GM12892 (cell line): ENCODE data around the gene MKRN2.

Experiments used
- DNase-seq: peaks from one replicate; pipeline ENCODE4 v3.0.0; 2011; ENCODE audit not compliant: insufficient read length
- FAIRE-seq: peaks from 2 replicates; lab custom pipeline; 2011; peaks lifted over from hg19 to GRCh38; lab: Jason Lieb, UNC
- POLR2A ChIP-seq: IDR thresholded peaks from 2 replicates; pipeline ENCODE4 v1.6.1; 2011; ENCODE audit warnings: low read depth, low read length, control low read depth
- POLR2AphosphoS5 ChIP-seq: IDR thresholded peaks from 2 replicates; pipeline ENCODE4 v1.6.1; 2011; ENCODE audit warnings: low read depth, low read length, control low read depth
- TAF1 ChIP-seq: IDR thresholded peaks from 2 replicates; pipeline ENCODE4 v1.6.1; 2011; ENCODE audit warnings: low read depth, mild to moderate bottlenecking, control low read depth, low read length, borderline replicate concordance

The MKRN2 gene

DNA sequence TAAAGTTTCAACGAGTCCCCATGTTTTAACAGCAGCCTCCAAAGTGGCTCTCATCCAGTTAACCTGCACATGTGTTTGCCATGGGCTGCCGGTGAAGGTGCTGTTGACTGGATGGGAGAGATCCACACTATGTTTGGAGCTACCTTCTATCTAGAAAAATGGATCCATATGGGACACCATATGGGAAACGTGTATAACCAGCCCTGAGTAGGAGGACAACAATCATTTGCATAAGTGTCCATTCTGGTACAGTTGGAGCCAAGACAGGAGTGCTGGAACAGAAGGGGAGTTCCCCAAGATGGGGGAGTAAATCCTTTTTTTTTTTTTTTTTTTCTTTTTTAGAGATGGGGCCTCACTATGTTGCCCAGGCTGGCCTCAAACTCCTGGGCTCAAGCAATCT lies 36.6 kb downstream of the MKRN2 start:
- no peak for TF ChIP-seq TAF1
- TF ChIP-seq POLR2A: no peak
- TF ChIP-seq POLR2AphosphoS5: no peak
- FAIRE-seq (no peak), DNase-seq (no peak)

DNA sequence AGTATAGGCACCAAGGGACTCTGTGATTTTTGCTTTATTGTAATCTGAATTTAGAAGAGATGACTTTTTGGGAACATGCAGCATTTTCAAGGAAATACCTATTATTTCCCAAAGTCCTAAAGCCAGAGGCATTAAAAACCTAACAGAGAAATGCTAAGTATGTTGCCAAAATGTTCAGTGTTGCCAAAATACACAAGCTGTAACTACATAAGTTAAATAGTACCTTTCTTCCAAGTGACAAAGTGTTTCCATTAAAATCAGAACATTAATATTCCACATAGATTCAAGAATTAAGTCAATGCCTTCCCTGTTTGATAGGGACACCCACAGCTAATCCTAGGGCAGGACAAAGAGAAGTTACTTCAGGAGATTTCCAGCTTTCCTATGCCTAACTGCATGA lies 42.0 kb downstream of the MKRN2 start:
- DNase-seq (no peak), FAIRE-seq (no peak)
- TF ChIP-seq TAF1: no peak
- no peak for TF ChIP-seq POLR2A
- no peak for TF ChIP-seq POLR2AphosphoS5

DNA sequence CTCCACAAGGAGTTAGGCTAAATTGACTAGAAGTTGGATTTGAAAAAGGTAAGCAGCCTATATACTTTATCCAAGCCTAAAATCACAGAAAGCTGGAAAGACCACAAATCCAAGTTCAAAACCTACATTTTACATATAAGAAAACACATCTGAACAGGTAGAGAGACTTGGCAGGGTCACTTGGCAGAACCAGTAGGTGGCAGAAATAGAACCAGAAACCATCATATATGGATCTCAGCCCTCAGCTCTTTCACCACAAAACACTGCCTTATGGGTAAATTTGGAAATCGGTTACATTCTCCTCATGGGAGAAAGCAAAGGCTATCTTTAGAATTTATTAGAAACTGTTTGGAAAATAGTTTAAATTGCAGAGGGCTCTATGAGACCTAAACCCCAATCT lies 44.2 kb downstream of the MKRN2 start:
- FAIRE-seq: no peak
- no peak for DNase-seq
- TF ChIP-seq POLR2A: no peak
- no peak for TF ChIP-seq POLR2AphosphoS5
- TF ChIP-seq TAF1: no peak

DNA sequence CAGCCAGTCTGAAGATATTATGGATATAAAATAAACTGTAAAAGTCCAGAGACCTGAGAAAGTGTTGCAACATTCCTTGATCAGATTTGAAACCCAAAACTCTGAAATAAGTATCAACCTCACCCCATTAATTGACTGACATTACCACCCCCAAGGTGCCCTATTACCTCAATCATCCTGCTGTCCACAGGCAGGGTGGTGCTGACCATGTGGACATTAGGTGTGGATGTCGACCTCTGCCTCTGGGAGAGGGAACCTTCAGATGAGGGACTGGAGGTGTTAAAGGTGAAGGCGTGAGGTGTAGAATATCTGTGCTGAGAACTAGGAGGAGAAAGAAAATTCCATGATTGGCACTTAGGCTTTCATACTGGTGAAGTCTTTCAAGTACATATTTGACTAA lies 47.1 kb downstream of the MKRN2 start:
- FAIRE-seq: no peak
- no peak for DNase-seq
- TF ChIP-seq POLR2A (no peak), POLR2AphosphoS5 (no peak), TAF1 (no peak)

DNA sequence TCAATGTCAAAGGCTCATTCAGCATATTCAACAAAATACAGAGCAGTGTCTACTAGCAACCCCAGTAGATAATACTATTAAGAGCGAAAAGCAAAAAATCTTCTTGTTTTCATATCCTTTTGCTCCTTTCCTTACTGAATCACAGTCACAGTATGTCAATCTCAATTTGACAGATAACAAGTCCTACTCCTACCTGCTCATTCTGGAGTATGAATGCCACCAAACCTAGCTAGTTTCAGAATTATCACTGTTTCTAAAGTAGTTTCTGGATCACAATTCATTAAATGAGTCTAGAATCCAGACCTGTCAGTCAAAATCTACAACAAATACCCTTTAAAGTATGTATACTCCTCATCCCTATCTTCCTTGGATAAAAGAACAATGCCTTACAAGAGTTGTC lies 51.5 kb downstream of the MKRN2 start:
- TF ChIP-seq POLR2A: no peak
- no peak for TF ChIP-seq POLR2AphosphoS5
- no peak for DNase-seq
- no peak for FAIRE-seq

DNA sequence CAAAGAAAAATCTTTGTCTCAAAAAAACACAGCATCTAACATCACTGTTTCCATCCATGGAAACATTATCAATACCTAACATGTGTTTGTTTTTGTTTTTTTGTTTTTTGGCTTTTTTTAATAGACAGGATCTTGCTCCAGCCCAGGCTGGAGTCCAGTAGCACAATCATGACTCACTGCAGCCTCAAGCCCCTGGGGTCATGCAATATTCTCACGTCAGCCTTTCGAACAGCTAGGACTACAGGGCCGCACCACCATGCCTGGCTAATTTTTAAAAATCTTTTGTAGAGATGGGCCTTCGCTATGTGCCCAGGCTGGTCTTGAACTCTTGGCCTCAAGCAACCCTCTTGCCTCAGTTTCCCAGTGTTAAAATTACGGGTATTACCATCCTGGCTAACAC lies 54.2 kb downstream of the MKRN2 start:
- FAIRE-seq: no peak
- TF ChIP-seq POLR2A (no peak), TAF1 (no peak), POLR2AphosphoS5 (no peak)
- no peak for DNase-seq

DNA sequence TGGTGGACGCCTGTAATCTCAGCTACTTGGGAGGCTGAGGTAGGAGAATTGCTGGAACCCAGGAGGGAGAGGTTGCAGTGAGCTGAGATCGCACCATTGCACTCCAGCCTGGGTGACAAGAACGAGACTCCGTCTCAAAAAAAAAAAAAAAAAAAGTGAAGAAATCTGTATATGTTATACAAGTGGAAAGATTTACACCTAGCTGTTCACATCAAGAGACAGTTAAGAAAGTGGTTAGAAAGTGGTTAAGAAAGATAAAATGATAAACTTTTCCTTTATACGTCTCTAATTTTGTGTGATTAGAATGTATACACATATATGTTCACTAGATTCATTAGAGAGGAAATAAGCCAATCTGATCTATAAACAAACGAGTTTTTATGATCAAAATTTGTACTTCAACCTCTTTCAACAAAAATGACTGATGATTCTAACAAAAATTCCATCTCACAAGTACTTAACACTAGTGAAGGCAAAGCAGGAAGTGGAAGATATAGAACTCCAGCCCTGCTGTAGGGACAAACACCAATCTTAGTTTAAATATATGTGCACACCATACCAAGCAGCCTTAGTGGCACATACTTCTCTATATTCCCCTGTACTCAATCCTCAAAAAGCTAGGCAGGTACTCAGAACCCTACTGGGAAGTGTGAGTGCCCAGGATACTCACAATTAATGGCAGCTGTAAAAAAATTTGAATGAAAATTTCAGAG lies 55.8 kb downstream of the MKRN2 start:
- no peak for TF ChIP-seq POLR2AphosphoS5
- TF ChIP-seq POLR2A: no peak
- no peak for TF ChIP-seq TAF1
- DNase-seq (no peak), FAIRE-seq (no peak)

DNA sequence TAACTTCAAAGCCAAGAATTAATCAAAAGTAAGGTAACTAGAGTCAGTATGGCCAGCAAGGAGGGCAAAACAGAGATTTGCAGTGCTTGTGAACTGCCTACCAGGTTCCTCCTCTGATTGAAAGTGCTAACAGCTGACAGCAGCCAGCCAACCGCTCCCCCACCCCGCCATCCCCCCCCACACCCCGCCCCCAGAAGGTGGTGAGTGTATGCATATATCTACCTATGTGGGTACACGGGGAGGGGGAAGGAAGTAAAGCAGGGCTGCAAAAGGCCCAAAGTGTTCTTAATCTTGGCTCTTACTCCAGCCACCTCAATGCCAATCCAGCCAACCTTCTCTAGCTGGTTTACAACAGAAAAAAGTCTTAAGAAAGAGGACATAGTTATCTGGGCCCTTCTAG lies 56.4 kb downstream of the MKRN2 start:
- no peak for DNase-seq
- TF ChIP-seq POLR2A (no peak), POLR2AphosphoS5 (no peak), TAF1 (no peak)
- no peak for FAIRE-seq

DNA sequence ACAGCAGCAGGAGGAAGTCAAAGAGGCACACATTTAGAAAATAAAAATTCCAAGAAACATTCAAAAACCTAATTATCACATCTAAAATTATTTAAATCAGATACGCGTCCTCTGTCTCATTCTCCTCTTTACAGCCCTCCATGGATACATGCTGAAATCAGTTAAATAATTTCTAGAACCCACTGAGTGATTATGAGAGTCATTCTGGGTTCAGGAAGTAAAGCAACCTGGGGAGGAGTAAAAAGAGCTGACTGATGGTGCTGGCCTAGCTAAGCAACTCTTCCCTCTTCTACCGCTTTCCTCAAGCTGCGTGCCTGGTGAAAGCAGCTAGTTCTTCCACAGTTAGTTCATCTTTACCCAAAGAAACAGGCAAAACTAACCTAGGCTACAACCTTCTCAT lies 58.4 kb downstream of the MKRN2 start:
- FAIRE-seq (no peak), DNase-seq (no peak)
- TF ChIP-seq TAF1 (no peak), POLR2A (no peak), POLR2AphosphoS5 (no peak)

DNA sequence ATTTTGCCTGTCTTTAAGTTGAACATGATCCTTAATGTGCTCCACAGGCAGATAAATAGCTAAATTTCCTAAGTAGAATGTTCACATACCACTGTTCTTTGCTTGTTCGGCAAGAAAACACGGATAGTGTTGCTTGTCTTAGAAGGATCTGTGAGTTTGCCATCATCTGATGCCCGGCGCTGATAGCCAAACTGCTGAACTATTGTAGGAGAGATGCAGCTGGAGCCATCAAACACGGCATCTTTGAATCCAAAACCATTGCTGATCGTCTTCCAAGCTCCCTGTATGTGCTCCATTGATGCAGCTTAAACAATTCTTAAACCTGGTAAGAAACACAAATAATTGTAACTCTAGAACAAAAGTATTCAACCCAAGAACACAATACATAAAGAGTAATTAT lies 61.5 kb downstream of the MKRN2 start:
- no peak for DNase-seq
- no peak for FAIRE-seq
- TF ChIP-seq POLR2AphosphoS5: no peak
- TF ChIP-seq POLR2A: no peak
- no peak for TF ChIP-seq TAF1

DNA sequence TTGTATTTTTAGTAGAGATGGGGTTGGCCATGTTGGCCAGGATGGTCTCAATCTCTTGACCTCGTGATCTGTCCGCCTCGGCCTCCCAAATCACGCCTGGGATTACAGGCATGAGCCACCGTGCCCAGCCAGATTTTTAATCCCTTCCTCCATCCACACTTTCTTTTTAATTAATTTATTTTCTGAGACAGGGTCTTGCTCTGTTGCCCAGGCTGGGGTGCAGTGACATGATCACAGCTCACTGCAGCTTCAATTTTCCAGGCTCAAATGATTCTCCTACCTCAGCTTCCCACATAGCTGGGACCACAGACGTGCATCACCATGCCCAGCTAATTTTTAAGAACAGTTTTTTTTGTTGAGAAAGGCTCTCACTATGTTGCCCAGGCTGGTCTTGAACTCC lies 63.4 kb downstream of the MKRN2 start:
- TF ChIP-seq POLR2AphosphoS5: no peak
- TF ChIP-seq TAF1: no peak
- no peak for TF ChIP-seq POLR2A
- DNase-seq (no peak), FAIRE-seq (no peak)

DNA sequence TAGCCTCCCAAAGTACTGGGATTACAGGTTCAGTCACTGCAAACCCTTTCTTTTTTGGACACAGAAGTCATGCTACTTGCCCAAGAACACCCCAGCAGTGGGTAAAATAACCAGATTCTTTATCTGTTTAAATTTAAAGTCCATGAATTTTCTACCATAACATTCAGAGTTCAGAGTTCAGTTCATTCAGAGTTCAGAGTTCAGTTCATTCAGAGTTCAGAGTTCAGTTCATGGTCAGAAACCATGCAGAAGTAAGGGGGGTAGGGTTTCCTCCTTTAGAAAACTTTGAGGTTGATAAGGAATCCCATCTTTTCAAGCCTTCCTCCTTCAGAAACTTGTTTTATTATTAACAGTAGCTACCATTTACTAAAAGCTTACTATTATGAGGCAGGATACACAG lies 63.8 kb downstream of the MKRN2 start:
- TF ChIP-seq POLR2AphosphoS5: no peak
- TF ChIP-seq POLR2A: no peak
- no peak for TF ChIP-seq TAF1
- DNase-seq: no peak
- no peak for FAIRE-seq
